SK-N-SH (cell line): Measurements from ENCODE around the gene MRPS27. TPM values are rescaled to one million over a fixed set of nuclear protein-coding genes. Genes with fewer than 3 reads are reported as not detected.

Experiments
- CTCF ChIA-PET: fragments of 300-600, 350-600 bp; formaldehyde crosslinking; extraction: SDS; loops from one replicate; lab custom pipeline; 2021; lab: Yijun Ruan, JAX
- POLR2A ChIA-PET: fragments of 350-600 bp; sonication (Branson Sonifier 250); formaldehyde crosslinking; extraction: SDS; loops from one replicate; lab custom pipeline; 2020; ENCODE audit warnings: antibody characterized with exemption, inconsistent platforms; lab: Yijun Ruan, JAX
- DNase-seq: peaks from one replicate; pipeline ENCODE4 v3.0.0; 2012
- H2AFZ ChIP-seq: fragments of 200-600 bp; sonication (generic); 2 replicates; pipeline ENCODE4 v1.8.1; 2016; ENCODE audit warnings: antibody characterized with exemption, mild to moderate bottlenecking, low read depth
- H3F3A ChIP-seq: fragments of 200-600 bp; sonication (generic); replicated peaks from 2 replicates; pipeline ENCODE3; 2016; ENCODE audit warnings: antibody characterized with exemption, mild to moderate bottlenecking; ENCODE audit not compliant: insufficient read depth
- H3K27ac ChIP-seq, 2 experiments: fragments of 200-500 bp in 1 of 2; fragments of 200-600 bp in 1 of 2; sonication (Bioruptor generic) in 1 of 2; sonication (generic), shearing (Covaris generic) in 1 of 2; 2 replicates each; pipeline versions ENCODE4 v1.5.1 to v1.6.1; 2014 to 2016; ENCODE audit warnings: low read depth in 2 of 2, inconsistent platforms in 1 of 2, low read length in 1 of 2, mild to moderate bottlenecking in 1 of 2, mixed read lengths in 1 of 2
- H3K27me3 ChIP-seq: fragments of 200-600 bp; sonication (generic), shearing (Covaris generic); 2 replicates; pipeline ENCODE4 v1.6.1; 2016; ENCODE audit warnings: mixed run types; ENCODE audit not compliant: insufficient read depth
- H3K36me3 ChIP-seq, 2 experiments: fragments of 200-500 bp in 1 of 2; fragments of 200-600 bp in 1 of 2; sonication (Bioruptor generic) in 1 of 2; sonication (generic) in 1 of 2; replicated peaks in 1 of 2; 2 replicates each; pipeline versions ENCODE3 to v1.5.1; 2014 to 2016; ENCODE audit warnings: low read length in 1 of 2, mild to moderate bottlenecking in 1 of 2; ENCODE audit not compliant: insufficient read depth in 2 of 2, control insufficient read depth in 1 of 2
- H3K4me1 ChIP-seq, 2 experiments: fragments of 200-500 bp in 1 of 2; fragments of 200-600 bp in 1 of 2; sonication (Bioruptor generic) in 1 of 2; sonication (generic), shearing (Covaris generic) in 1 of 2; 2 replicates each; pipeline versions ENCODE4 v1.5.1 to v1.6.1; 2014 to 2016; ENCODE audit warnings: low read depth in 1 of 2, low read length in 1 of 2, mixed run types in 1 of 2; ENCODE audit not compliant: insufficient read depth in 2 of 2, control insufficient read depth in 1 of 2
- H3K4me2 ChIP-seq: fragments of 200-600 bp; sonication (generic), shearing (Covaris generic); 2 replicates; pipeline ENCODE4 v1.6.1; 2017; ENCODE audit warnings: mixed run types
- H3K4me3 ChIP-seq, 2 experiments: fragments of 200-500 bp in 1 of 2; fragments of 200-600 bp in 1 of 2; sonication (Bioruptor generic) in 1 of 2; sonication (generic), shearing (Covaris generic) in 1 of 2; 2 replicates each; pipeline versions ENCODE4 v1.5.1 to v1.8.1; 2014 to 2016; ENCODE audit warnings: low read depth in 2 of 2, inconsistent platforms in 1 of 2, low read length in 1 of 2, mild to moderate bottlenecking in 1 of 2, mixed read lengths in 1 of 2, moderate library complexity in 1 of 2
- H3K79me2 ChIP-seq: fragments of 200-600 bp; sonication (generic); 2 replicates; pipeline ENCODE4 v1.8.1; 2017; ENCODE audit warnings: mild to moderate bottlenecking; ENCODE audit not compliant: insufficient read depth
- H3K9ac ChIP-seq: fragments of 200-600 bp; sonication (generic); 2 replicates; pipeline ENCODE4 v1.6.1; 2017; ENCODE audit warnings: mixed run types
- H3K9me2 ChIP-seq: fragments of 200-600 bp; sonication (generic); 2 replicates; pipeline ENCODE4 v1.6.1; 2017; ENCODE audit warnings: mixed run types
- H3K9me3 ChIP-seq: fragments of 200-600 bp; sonication (generic); 2 replicates; pipeline ENCODE4 v1.6.1; 2017; ENCODE audit warnings: mixed run types, mild to moderate bottlenecking, moderate library complexity
- H4K20me1 ChIP-seq: fragments of 200-600 bp; sonication (generic); 2 replicates; pipeline ENCODE4 v1.6.1; 2017; ENCODE audit warnings: mild to moderate bottlenecking, mixed run types; ENCODE audit not compliant: insufficient read depth
- EP300 ChIP-seq, 2 experiments: IDR thresholded peaks; 2 replicates each; pipeline versions ENCODE4 v1.4.0 to v1.6.1; 2012; ENCODE audit warnings: borderline replicate concordance in 1 of 2, low read depth in 1 of 2, low read length in 1 of 2
- FOSL2 ChIP-seq: IDR thresholded peaks from 2 replicates; pipeline ENCODE4 v1.4.0; 2012; ENCODE audit warnings: low read depth, mild to moderate bottlenecking, moderate library complexity, borderline replicate concordance
- FOXM1 ChIP-seq: IDR thresholded peaks from 2 replicates; pipeline ENCODE4 v1.4.0; 2012; ENCODE audit warnings: low read depth, mild to moderate bottlenecking
- GATA2 ChIP-seq: sonication (generic); formaldehyde crosslinking; IDR thresholded peaks from 2 replicates; pipeline ENCODE4 v1.5.0; 2020; ENCODE audit warnings: mild to moderate bottlenecking, missing genetic modification reagents
- JUND ChIP-seq: IDR thresholded peaks from 2 replicates; pipeline ENCODE4 v1.4.0; 2012
- MAX ChIP-seq: IDR thresholded peaks from 2 replicates; pipeline ENCODE4 v1.4.0; 2012; ENCODE audit warnings: low read depth
- NFIC ChIP-seq: IDR thresholded peaks from 2 replicates; pipeline ENCODE4 v1.4.0; 2012; ENCODE audit warnings: borderline replicate concordance
- NRF1 ChIP-seq: IDR thresholded peaks from 2 replicates; pipeline ENCODE4 v1.6.1; 2012; ENCODE audit warnings: low read depth, mild to moderate bottlenecking, low read length
- PBX3 ChIP-seq: IDR thresholded peaks from 2 replicates; pipeline ENCODE4; 2012
- RAD21 ChIP-seq: IDR thresholded peaks from 2 replicates; pipeline ENCODE4 v1.6.1; 2012; ENCODE audit warnings: mild to moderate bottlenecking, low read length
- RCOR1 ChIP-seq: fragments of 150-350 bp; IDR thresholded peaks from 2 replicates; pipeline ENCODE4 v1.6.1; 2017; ENCODE audit warnings: antibody characterized with exemption, low read length
- RXRA ChIP-seq: IDR thresholded peaks from 2 replicates; pipeline ENCODE4 v1.4.0; 2012; ENCODE audit warnings: low read depth, mild to moderate bottlenecking, borderline replicate concordance
- SIN3A ChIP-seq: IDR thresholded peaks from 2 replicates; pipeline ENCODE4 v1.6.1; 2012; ENCODE audit warnings: low read depth, mild to moderate bottlenecking, low read length, moderate library complexity, borderline replicate concordance
- SMC3 ChIP-seq: IDR thresholded peaks from 2 replicates; pipeline ENCODE4 v1.6.1; 2012; ENCODE audit warnings: low read depth, low read length, improper control_type of control experiment
- TCF12 ChIP-seq: IDR thresholded peaks from 2 replicates; pipeline ENCODE4 v1.4.0; 2012
- USF2 ChIP-seq: fragments of 150-350 bp; IDR thresholded peaks from 2 replicates; pipeline ENCODE4 v1.6.1; 2017; ENCODE audit warnings: antibody characterized with exemption, low read length, low read depth, borderline replicate concordance
- ZBTB33 ChIP-seq: IDR thresholded peaks from 2 replicates; pipeline ENCODE4 v1.4.0; 2012; ENCODE audit warnings: low read depth, borderline replicate concordance
- WGBS: methylation state at CpG from one replicate; pipeline ENCODE4 v1.1.6; 2017; ENCODE audit warnings: low lambda C conversion rate; 5-methylcytosine and 5-hydroxymethylcytosine counted together
- polyA plus RNA-seq, 3 experiments: library from polyadenylated mRNA; depleted of rRNA; stranded (reverse); fragments of >200 nt; gene quantifications; 2 replicates each; pipeline ENCODE4 v1.2.3, GENCODE V29; 2012

Gene MRPS27
- polyA plus RNA-seq, 1 of the 3 experiments (the other 2 are of a cell fraction): 37.5 TPM

- peaks cover 0 to 12% of the 10 kb centered on the region in 2 experiments; a peak in 3 of 4 replicates for H3K4me1 ChIP-seq
- H3K4me3 ChIP-seq: no peak overlapping the region
- H3K9me3 ChIP-seq: no peaks in the 10 kb centered on the region
- WGBS: 96% methylated on average over 6 of the region's 6 CpGs
- H3K4me2 ChIP-seq: no peak overlapping the region
- DNase-seq: no peak
- ChIA-PET CTCF (interaction anchor here (1.0 to 1.1 kb wide), 3 partner anchors 9 to 56 kb away, joined by 3 to 4 read pairs (median 3); no protein-coding TSS in a partner anchor), POLR2A (no interaction called here)
- H3K79me2 ChIP-seq: peaks cover 58% of the 10 kb centered on the region
- TF ChIP-seq RXRA: no peak
- TF ChIP-seq MAX: no peak
- TF ChIP-seq ZBTB33: no peak
- TF ChIP-seq TCF12: no peak
- no peak for TF ChIP-seq RAD21
- no peak for TF ChIP-seq JUND
- H4K20me1 ChIP-seq: no peaks in the 10 kb centered on the region
- H3K36me3 ChIP-seq: peaks cover 25 to 32% of the 10 kb centered on the region in 2 experiments
- no peaks in the 10 kb centered on the region for H3K9me2 ChIP-seq
- no peaks in the 10 kb centered on the region for H3F3A ChIP-seq
- no peaks in the 10 kb centered on the region for H3K27me3 ChIP-seq
- no peak overlapping the region for H3K27ac ChIP-seq
- no peak overlapping the region for H2AFZ ChIP-seq
- no peak overlapping the region for H3K9ac ChIP-seq
Observed at GRCh38 chr5:72301557-72301956, 18.5 kb downstream of the MRPS27 start.

- Histone ChIP-seq H3K27me3 (no peaks in the 10 kb centered on the region), H3K36me3 (peaks cover 29 to 40% of the 10 kb centered on the region in 2 experiments), H4K20me1 (no peaks in the 10 kb centered on the region), H3K79me2 (peaks cover 50% of the 10 kb centered on the region), H3K4me1 (peaks cover 0 to 8% of the 10 kb centered on the region in 2 experiments; a peak in 3 of 4 replicates), H3F3A (no peaks in the 10 kb centered on the region), H3K27ac (no peak overlapping the region), H3K9me3 (no peaks in the 10 kb centered on the region), H3K4me3 (no peak overlapping the region), H2AFZ (no peak overlapping the region), H3K4me2 (no peak overlapping the region), H3K9ac (no peak overlapping the region), H3K9me2 (no peaks in the 10 kb centered on the region)
- POLR2A ChIA-PET: no interaction called here
- no peak for TF ChIP-seq NFIC
- no peak for TF ChIP-seq EP300 (IDR thresholded peaks at IDR 0.05; ENCODE audit: borderline replicate concordance in 1 of 2, low read depth in 1 of 2, low read length in 1 of 2)
- TF ChIP-seq NRF1: no peak
- no peak for TF ChIP-seq RAD21
- no peak for TF ChIP-seq SIN3A
- no peak for TF ChIP-seq MAX
- TF ChIP-seq FOSL2: no peak
- no peak for TF ChIP-seq SMC3
- no peak for TF ChIP-seq PBX3
- TF ChIP-seq ZBTB33: no peak
- no peak for TF ChIP-seq RCOR1
- TF ChIP-seq JUND: no peak
- TF ChIP-seq GATA2 (CRISPR knock-in tag): no peak
- TF ChIP-seq USF2: no peak
- TF ChIP-seq FOXM1: no peak
- WGBS: 91% methylated on average over 1 of the region's 1 CpG
- no peak for DNase-seq
- CTCF ChIA-PET: interaction anchor here (1.0 kb wide), 1 partner anchor 11 kb away, joined by 3 read pairs; no protein-coding TSS in a partner anchor
Observed at GRCh38 chr5:72300590-72301339, 19.3 kb downstream of the MRPS27 start.
